Loucy (cell line): ENCODE data around the gene SIM2.

ENCODE experiments used
- CTCF ChIP-seq: fragments of 200-600 bp; sonication (generic); conservative IDR thresholded peaks from 2 replicates; pipeline ENCODE4 v1.5.1; 2014; ENCODE audit warnings: mild to moderate bottlenecking, antibody characterized with exemption, low read length
- EZH2phosphoT487 ChIP-seq: fragments of 200-600 bp; IDR thresholded peaks from 2 replicates; pipeline ENCODE4 v1.6.1; 2018; ENCODE audit warnings: antibody characterized with exemption, mild to moderate bottlenecking, moderate library complexity, borderline replicate concordance

GRCh38 chr21:36663033-36663855, 35.7 kb upstream of the SIM2 start:
- TF ChIP-seq CTCF (no peak), EZH2phosphoT487 (no peak)
